Panc1 (cell line): ENCODE data around the gene VSTM1. TPM values are rescaled to one million over a fixed set of nuclear protein-coding genes. Genes with fewer than 3 reads are reported as not detected.

ENCODE experiments used
- ATAC-seq: fragments of 200-7000 bp; cut with Tn5 transposase; 2 replicates; pipeline ENCODE4 v1.9.1; 2020; ENCODE audit warnings: mild to moderate bottlenecking, moderate library complexity
- BruUV-seq: library from RNA; stranded (reverse); fragments of 400-500 nt; replicated peaks from 2 replicates; lab custom pipeline; 2021; lab: Mats Ljungman, UMichigan
- CTCF ChIA-PET: fragments of 300-600 bp; sonication (Branson Sonifier 250); formaldehyde crosslinking; loops from one replicate; lab custom pipeline; 2022; ENCODE audit warnings: antibody characterized with exemption; lab: Charles Lee
- POLR2A ChIA-PET: fragments of 300-600 bp; sonication (Branson Sonifier 250); formaldehyde crosslinking; loops from one replicate; lab custom pipeline; 2022; ENCODE audit warnings: antibody characterized with exemption; lab: Charles Lee
- DNase-seq: peaks from one replicate; pipeline ENCODE4 v3.0.0-alpha.2; 2010; ENCODE audit warnings: low read depth, low spot score
- H3K27ac ChIP-seq: 2 replicates; pipeline ENCODE4 v1.5.1; 2011; ENCODE audit warnings: mild to moderate bottlenecking, low read length, inconsistent platforms
- H3K27me3 ChIP-seq: fragments of 200-500 bp; sonication (Bioruptor generic); 2 replicates; pipeline ENCODE4 v1.6.0; 2014; ENCODE audit warnings: low read length, inconsistent platforms; ENCODE audit not compliant: control insufficient read depth, insufficient read depth
- H3K36me3 ChIP-seq: fragments of 200-500 bp; sonication (Bioruptor generic); 2 replicates; pipeline ENCODE4 v1.5.1; 2014; ENCODE audit warnings: inconsistent platforms, mild to moderate bottlenecking, low read length, moderate library complexity; ENCODE audit not compliant: control insufficient read depth, insufficient read depth
- H3K4me1 ChIP-seq: 2 replicates; pipeline ENCODE4 v1.5.1; 2011; ENCODE audit warnings: inconsistent platforms, mild to moderate bottlenecking, low read length, moderate library complexity; ENCODE audit not compliant: control insufficient read depth, insufficient read depth
- H3K4me3 ChIP-seq, 2 experiments: 2 replicates each; pipeline ENCODE4 v1.5.1; 2011 to 2012; ENCODE audit warnings: low read depth in 2 of 2, low read length in 2 of 2, mild to moderate bottlenecking in 2 of 2, inconsistent platforms in 1 of 2, moderate library complexity in 1 of 2
- H3K9me3 ChIP-seq: fragments of 200-500 bp; sonication (Bioruptor generic); 2 replicates; pipeline ENCODE4 v1.5.1; 2014; ENCODE audit warnings: low read depth, mild to moderate bottlenecking, inconsistent platforms, low read length, moderate library complexity; ENCODE audit not compliant: control insufficient read depth, insufficient read depth
- POLR2AphosphoS5 ChIP-seq: IDR thresholded peaks from 2 replicates; pipeline ENCODE4 v1.6.1; 2012; ENCODE audit warnings: mild to moderate bottlenecking, low read depth, low read length, moderate library complexity
- REST ChIP-seq, 2 experiments: IDR thresholded peaks; 2 replicates each; pipeline ENCODE4 v1.6.1; 2011 to 2012; ENCODE audit warnings: low read depth in 2 of 2, control low read depth in 1 of 2, low read length in 1 of 2, mild to moderate bottlenecking in 1 of 2, moderate library complexity in 1 of 2; ENCODE audit not compliant: insufficient read depth in 1 of 2
- SIN3A ChIP-seq: IDR thresholded peaks from 2 replicates; pipeline ENCODE4 v1.6.1; 2012; ENCODE audit warnings: low read depth, mild to moderate bottlenecking, low read length, moderate library complexity, borderline replicate concordance; ENCODE audit not compliant: insufficient read depth
- TCF7L2 ChIP-seq: IDR thresholded peaks from 2 replicates; pipeline ENCODE4 v1.6.1; 2011; ENCODE audit warnings: mild to moderate bottlenecking, low read depth, low read length, inconsistent platforms
- in situ Hi-C: cut with HindIII; loops from 2 replicates; pipeline ENCODE4 v1.10.0; 2016; ENCODE audit warnings: low sequenced_read_pairs, low pct_unique_long_range_greater_than_20kb
- intact Hi-C: fragments of 100-400 bp; cut with micrococcal nuclease; formaldehyde crosslinking; loops from one replicate; pipeline ENCODE4 v1.10.0; 2022; ENCODE audit not compliant: unreplicated experiment
- total RNA-seq: library from RNA; stranded (reverse); gene quantifications from one replicate; pipeline ENCODE4 v1.2.1, GENCODE V29; 2021; ENCODE audit not compliant: unreplicated experiment
- TF ChIP-seq, protein P1 (sequence below): fragments of 450-650 bp; IDR thresholded peaks from 2 replicates; pipeline ENCODE4 v1.5.1; 2017; ENCODE audit warnings: mild to moderate bottlenecking

VSTM1 gene
- total RNA-seq, 1 experiment from 2014 or later: 1.5 TPM

GRCh38 chr19:54009440-54009839, 54.3 kb downstream of the VSTM1 start:
- H3K27ac ChIP-seq: peak overlapping the region; percentile 93
- no peaks in the 10 kb centered on the region for H3K27me3 ChIP-seq
- no peaks in the 10 kb centered on the region for H3K9me3 ChIP-seq
- DNase-seq (no peak), ATAC-seq (no peak)
- H3K4me1 ChIP-seq: peaks cover 30% of the 10 kb centered on the region
- POLR2A ChIA-PET: interaction anchor here (0.6 kb wide), 2 partner anchors 27 to 138 kb away, joined by 5 read pairs; no protein-coding TSS in a partner anchor
- TF ChIP-seq, protein P1, sequence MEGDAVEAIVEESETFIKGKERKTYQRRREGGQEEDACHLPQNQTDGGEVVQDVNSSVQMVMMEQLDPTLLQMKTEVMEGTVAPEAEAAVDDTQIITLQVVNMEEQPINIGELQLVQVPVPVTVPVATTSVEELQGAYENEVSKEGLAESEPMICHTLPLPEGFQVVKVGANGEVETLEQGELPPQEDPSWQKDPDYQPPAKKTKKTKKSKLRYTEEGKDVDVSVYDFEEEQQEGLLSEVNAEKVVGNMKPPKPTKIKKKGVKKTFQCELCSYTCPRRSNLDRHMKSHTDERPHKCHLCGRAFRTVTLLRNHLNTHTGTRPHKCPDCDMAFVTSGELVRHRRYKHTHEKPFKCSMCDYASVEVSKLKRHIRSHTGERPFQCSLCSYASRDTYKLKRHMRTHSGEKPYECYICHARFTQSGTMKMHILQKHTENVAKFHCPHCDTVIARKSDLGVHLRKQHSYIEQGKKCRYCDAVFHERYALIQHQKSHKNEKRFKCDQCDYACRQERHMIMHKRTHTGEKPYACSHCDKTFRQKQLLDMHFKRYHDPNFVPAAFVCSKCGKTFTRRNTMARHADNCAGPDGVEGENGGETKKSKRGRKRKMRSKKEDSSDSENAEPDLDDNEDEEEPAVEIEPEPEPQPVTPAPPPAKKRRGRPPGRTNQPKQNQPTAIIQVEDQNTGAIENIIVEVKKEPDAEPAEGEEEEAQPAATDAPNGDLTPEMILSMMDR: no peak
- TF ChIP-seq POLR2AphosphoS5: no peak
- no peak for TF ChIP-seq REST (IDR thresholded peaks at IDR 0.05; ENCODE audit: insufficient read depth in 1 of 2, low read depth in 2 of 2, low read length in 1 of 2)
- TF ChIP-seq SIN3A: no peak
- TF ChIP-seq TCF7L2: no peak
- intact Hi-C loops (no loop called here), in situ Hi-C loops (no loop called here)
- H3K4me3 ChIP-seq: no peak overlapping the region
- no TSS peak for BruUV-seq
- CTCF ChIA-PET: interaction anchor here (0.7 kb wide), 1 partner anchor 237 kb away, joined by 3 read pairs; no protein-coding TSS in a partner anchor
- no peaks in the 10 kb centered on the region for H3K36me3 ChIP-seq

DNA sequence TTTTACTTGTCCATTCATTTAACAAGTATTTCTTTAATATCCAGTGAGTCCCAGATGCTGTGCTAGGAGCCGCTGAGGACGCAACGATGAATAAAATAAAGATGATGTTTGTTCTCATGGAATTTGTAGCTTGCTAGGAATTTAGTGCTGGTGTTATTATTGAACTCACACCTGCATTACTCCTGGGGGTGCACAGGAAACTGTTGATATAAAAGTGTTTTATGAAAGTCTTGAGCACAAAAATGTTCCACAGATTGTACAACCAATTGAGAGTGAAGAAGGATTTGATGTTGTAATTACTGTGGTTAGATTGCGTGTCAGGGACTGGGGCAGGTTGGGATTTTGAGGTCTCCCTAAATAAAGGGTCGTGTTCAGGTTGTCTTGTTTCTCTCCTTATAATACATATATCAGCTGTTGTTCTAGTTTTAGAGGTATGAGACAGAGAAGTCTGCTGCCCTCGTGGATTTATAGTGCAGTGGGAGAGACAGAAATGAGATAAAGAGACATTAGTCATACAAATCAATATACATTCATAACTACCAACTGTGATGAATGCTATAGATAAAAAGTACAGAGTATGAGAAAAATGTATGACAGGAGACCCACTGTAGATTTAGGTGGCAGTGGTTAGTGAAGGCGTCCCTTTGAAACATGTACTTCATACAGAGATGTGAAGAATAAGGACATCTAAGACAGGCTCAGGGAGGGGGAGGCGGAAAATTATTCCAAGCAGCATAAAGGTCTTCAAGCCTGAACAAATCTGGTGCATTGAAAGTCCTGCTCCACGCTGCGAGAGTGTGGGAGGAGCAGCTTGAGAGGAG, 61.0 kb downstream of the VSTM1 start:
- DNase-seq: no peak

More for the DNA sequence above, 61.0 kb downstream of the VSTM1 start:
- POLR2A ChIA-PET: interaction anchor here (0.7 to 1.7 kb wide), 4 partner anchors 9 to 89 kb away, joined by 3 to 6 read pairs (median 4); no protein-coding TSS in a partner anchor
- H3K27ac ChIP-seq: peak overlapping the region; percentile 94
- H3K4me3 ChIP-seq: peak overlapping the region in 1 of 2 experiments; percentile 5; a peak in 1 of 4 replicates
- intact Hi-C loops (no loop called here), in situ Hi-C loops (no loop called here)
- H3K9me3 ChIP-seq: no peaks in the 10 kb centered on the region
- H3K27me3 ChIP-seq: no peaks in the 10 kb centered on the region
- H3K4me1 ChIP-seq: peaks cover 50% of the 10 kb centered on the region
- H3K36me3 ChIP-seq: no peaks in the 10 kb centered on the region
- TF ChIP-seq, protein P1: no peak
- TF ChIP-seq REST (IDR thresholded peaks at IDR 0.05; ENCODE audit: insufficient read depth in 1 of 2, low read depth in 2 of 2, low read length in 1 of 2) (no peak; a peak in 1 of 4 replicates), SIN3A (no peak), TCF7L2 (peak; percentile 97), POLR2AphosphoS5 (peak; percentile 68; the same call in 1 of the 2 replicates)
- TSS peak; percentile 95 for BruUV-seq
- CTCF ChIA-PET: interaction anchor here (0.5 to 1.7 kb wide), 4 partner anchors 21 to 230 kb away, joined by 3 to 4 read pairs (median 4); partner anchors contain the start of gene PRKCG
- ATAC-seq: peak; percentile 88
